T47D (cell line): ENCODE data around the gene ZNF527.
A peak's percentile ranks its signal among the peaks of the same experiment; 100 is the strongest.
"Not testable (repeated sequence)": the region's sequence is repeated elsewhere in the genome, so short reads cannot be mapped to it uniquely, and the experiment has no call there.

Experiments
- DNase-seq, 2 experiments: peaks; one replicate each; pipeline versions ENCODE4 v3.0.0 to v3.0.0-alpha.2; 2011 to 2012; ENCODE audit warnings: low read depth in 1 of 2, low spot score in 1 of 2
- JUND ChIP-seq: IDR thresholded peaks from 2 replicates; pipeline ENCODE4 v1.6.1; 2012; ENCODE audit warnings: low read depth
- in situ Hi-C: cut with HindIII; loops from 2 replicates; pipeline ENCODE4 v1.10.0; 2016; ENCODE audit warnings: low sequenced_read_pairs, low pct_unique_long_range_greater_than_20kb

The ZNF527 gene

GRCh38 chr19:37370880-37371661 lies at the start of gene ZNF527:
Gene ZNF527 (plus strand): TSS chr19:37371099. CDS start chr19:37374199, 3,100 bp downstream.
- peak; percentile 87 to 97 for DNase-seq
- TF ChIP-seq JUND = no peak
- in situ Hi-C loops = no loop called here

- peak in 1 of 2 experiments; percentile 51 for DNase-seq
- TF ChIP-seq JUND = no peak
- in situ Hi-C loops = no loop called here
These were observed 41.2 kb upstream of the ZNF527 start for GRCh38 chr19:37329686-37330085.

- no peak for DNase-seq
- no peak for TF ChIP-seq JUND
- in situ Hi-C loops = no loop called here
These were observed 38.1 kb upstream of the ZNF527 start for GRCh38 chr19:37332839-37333238.

- TF ChIP-seq JUND = no peak
- no peak for DNase-seq
- in situ Hi-C loops = no loop called here
These were observed 37.4 kb upstream of the ZNF527 start for GRCh38 chr19:37333457-37333856.

GRCh38 chr19:37334179-37335071 lies 36.5 kb upstream of the ZNF527 start:
- peak; percentile 61 to 89 for DNase-seq
- in situ Hi-C loops = no loop called here
- TF ChIP-seq JUND = no peak

- no peak for TF ChIP-seq JUND
- in situ Hi-C loops = no loop called here
- DNase-seq = peak in 1 of 2 experiments; percentile 25
These were observed 28.1 kb upstream of the ZNF527 start for GRCh38 chr19:37342753-37343152.

GRCh38 chr19:37346091-37346490 lies 24.8 kb upstream of the ZNF527 start:
- in situ Hi-C loops = no loop called here
- DNase-seq = no peak
- no peak for TF ChIP-seq JUND

GRCh38 chr19:37348060-37348459 lies 22.8 kb upstream of the ZNF527 start:
- in situ Hi-C loops = no loop called here
- no peak for DNase-seq
- no peak for TF ChIP-seq JUND

GRCh38 chr19:37353968-37354367 lies 16.9 kb upstream of the ZNF527 start:
- TF ChIP-seq JUND = no peak
- no peak for DNase-seq
- in situ Hi-C loops = no loop called here

GRCh38 chr19:37355901-37356300 lies 15.0 kb upstream of the ZNF527 start:
- in situ Hi-C loops = no loop called here
- no peak for TF ChIP-seq JUND
- no peak for DNase-seq

GRCh38 chr19:37361994-37362393 lies 8.9 kb upstream of the ZNF527 start:
- in situ Hi-C loops = no loop called here
- TF ChIP-seq JUND = no peak
- DNase-seq = no peak

GRCh38 chr19:37362733-37363132 lies 8.2 kb upstream of the ZNF527 start:
- in situ Hi-C loops = no loop called here
- no peak for TF ChIP-seq JUND
- DNase-seq = peak; percentile 31 to 83

- in situ Hi-C loops, DNase-seq: not testable (repeated sequence)
These were observed 466 bp upstream of the ZNF527 start for GRCh38 chr19:37370386-37370879.
